Stimulated activated CD8-positive, alpha-beta memory T cell treated with anti-CD3 and anti-CD28 coated beads, Interleukin-4, amount 100 ng/mL, for 24 hours (primary cell): ENCODE data around the gene RBMS1.
"Not testable (repeated sequence)": the region's sequence is repeated elsewhere in the genome, so short reads cannot be mapped to it uniquely, and the experiment has no call there.

Source experiments
- DNase-seq: peaks from one replicate; pipeline ENCODE4 v3.0.0-alpha.2; 2020; ENCODE audit warnings: low read depth

The RBMS1 gene

GRCh38 chr2:160471950-160472349, 21.7 kb downstream of the RBMS1 start:
- DNase-seq = no peak

- no peak for DNase-seq
Measured at GRCh38 chr2:160469621-160470204, 23.9 kb downstream of the RBMS1 start.

- no peak for DNase-seq
Measured at GRCh38 chr2:160469164-160469563, 24.4 kb downstream of the RBMS1 start.

- no peak for DNase-seq
Measured at GRCh38 chr2:160467086-160467485, 26.5 kb downstream of the RBMS1 start.

GRCh38 chr2:160465406-160465805, 28.2 kb downstream of the RBMS1 start:
- no peak for DNase-seq

GRCh38 chr2:160465002-160465401, 28.6 kb downstream of the RBMS1 start:
- DNase-seq = no peak

GRCh38 chr2:160464017-160464416, 29.6 kb downstream of the RBMS1 start:
- DNase-seq = no peak

GRCh38 chr2:160463245-160463644, 30.4 kb downstream of the RBMS1 start:
- DNase-seq = no peak

GRCh38 chr2:160460333-160460731, 33.3 kb downstream of the RBMS1 start:
- DNase-seq = no peak

GRCh38 chr2:160459538-160460332, 33.9 kb downstream of the RBMS1 start:
- no peak for DNase-seq

- DNase-seq = no peak
Measured at GRCh38 chr2:160458718-160459453, 34.7 kb downstream of the RBMS1 start.

GRCh38 chr2:160457588-160457987, 36.0 kb downstream of the RBMS1 start:
- DNase-seq = no peak

GRCh38 chr2:160454070-160454797, 39.4 kb downstream of the RBMS1 start:
- no peak for DNase-seq

GRCh38 chr2:160453111-160453820, 40.3 kb downstream of the RBMS1 start:
- DNase-seq = no peak

- DNase-seq = no peak
Measured at GRCh38 chr2:160450486-160450885, 43.1 kb downstream of the RBMS1 start.

- DNase-seq = not testable (repeated sequence)
Measured at GRCh38 chr2:160448821-160449220, 44.8 kb downstream of the RBMS1 start.

GRCh38 chr2:160445673-160446072, 47.9 kb downstream of the RBMS1 start:
- DNase-seq = no peak

- DNase-seq = no peak
Measured at GRCh38 chr2:160442603-160443002, 51.0 kb downstream of the RBMS1 start.

GRCh38 chr2:160440888-160441287, 52.7 kb downstream of the RBMS1 start:
- DNase-seq = no peak

- not testable (repeated sequence) for DNase-seq
Measured at GRCh38 chr2:160439038-160439437, 54.6 kb downstream of the RBMS1 start.

GRCh38 chr2:160437273-160437672, 56.3 kb downstream of the RBMS1 start:
- DNase-seq = no peak
